HepG2 (cell line): ENCODE measurements around the gene OSER1. TPM values are rescaled to one million over a fixed set of nuclear protein-coding genes. Genes with fewer than 3 reads are reported as not detected.

ENCODE experiments used
- ATAD3A ChIP-seq: sonication (generic); formaldehyde crosslinking; IDR thresholded peaks from 2 replicates; pipeline ENCODE4 v1.4.0; 2020; ENCODE audit warnings: missing genetic modification reagents
- ELF3 ChIP-seq: IDR thresholded peaks from 2 replicates; pipeline ENCODE4 v1.6.1; 2016; ENCODE audit warnings: missing genetic modification reagents, missing compliant biosample characterization
- GMEB1 ChIP-seq: sonication (generic); formaldehyde crosslinking; IDR thresholded peaks from 2 replicates; pipeline ENCODE4 v1.5.1; 2020; ENCODE audit warnings: missing genetic modification reagents, mild to moderate bottlenecking, borderline replicate concordance
- HNF1B ChIP-seq: sonication (generic); formaldehyde crosslinking; IDR thresholded peaks from 2 replicates; pipeline ENCODE4 v1.5.1; 2020; ENCODE audit warnings: mild to moderate bottlenecking, moderate library complexity, missing genetic modification reagents
- MEIS1 ChIP-seq: sonication (generic); formaldehyde crosslinking; IDR thresholded peaks from 2 replicates; pipeline ENCODE4 v1.9.0; 2021; ENCODE audit warnings: mild to moderate bottlenecking, missing genetic modification reagents, moderate library complexity, borderline replicate concordance
- MEIS2 ChIP-seq: sonication (generic); formaldehyde crosslinking; IDR thresholded peaks from 2 replicates; pipeline ENCODE4 v1.9.0; 2021; ENCODE audit warnings: mild to moderate bottlenecking, missing genetic modification reagents
- MXD1 ChIP-seq: sonication (generic); formaldehyde crosslinking; IDR thresholded peaks from 2 replicates; pipeline ENCODE4 v1.4.0; 2020; ENCODE audit warnings: mild to moderate bottlenecking, missing genetic modification reagents
- MXD4 ChIP-seq: IDR thresholded peaks from 2 replicates; pipeline ENCODE4 v1.6.1; 2016; ENCODE audit warnings: mild to moderate bottlenecking, missing biosample characterization, missing genetic modification reagents
- NFYB ChIP-seq: sonication (generic); formaldehyde crosslinking; IDR thresholded peaks from 2 replicates; pipeline ENCODE4 v1.4.0; 2020; ENCODE audit warnings: missing genetic modification reagents
- RARA ChIP-seq: IDR thresholded peaks from 2 replicates; pipeline ENCODE4 v1.6.1; 2016; ENCODE audit warnings: missing genetic modification reagents, missing compliant biosample characterization
- SAP130 ChIP-seq: IDR thresholded peaks from 2 replicates; pipeline ENCODE4 v1.6.1; 2016; ENCODE audit warnings: low read depth
- TERF1 ChIP-seq: sonication (generic); formaldehyde crosslinking; IDR thresholded peaks from 2 replicates; pipeline ENCODE4 v1.8.0; 2022; ENCODE audit warnings: mild to moderate bottlenecking, missing genetic modification reagents, moderate library complexity
- ZNF607 ChIP-seq: sonication (generic); formaldehyde crosslinking; IDR thresholded peaks from 2 replicates; pipeline ENCODE4 v1.5.1; 2020; ENCODE audit warnings: missing genetic modification reagents, mild to moderate bottlenecking, borderline replicate concordance
- polyA plus RNA-seq, 8 experiments: library from polyadenylated mRNA; depleted of rRNA in 3 of 8; stranded (reverse) in 7 of 8; unstranded in 1 of 8; fragments of >200 nt; fragmentation: Illumina TruSeq in 4 of 8; extraction: Trizol in 4 of 8; gene quantifications; 2 replicates each; pipeline versions ENCODE4 v1.2.1 to v1.2.3, GENCODE V29; 2011 to 2016; ENCODE audit warnings: low read depth in 4 of 8, missing spikeins in 1 of 8, mixed read lengths in 1 of 8; ENCODE audit not compliant: insufficient read depth in 1 of 8
- total RNA-seq, 5 experiments: library from RNA; depleted of rRNA; stranded (reverse); fragments of >200 nt; fragmentation: Illumina TruSeq; extraction: Trizol; gene quantifications; 2 replicates each; pipeline ENCODE4 v1.2.3, GENCODE V29; 2016; ENCODE audit warnings: low read depth in 1 of 5

The OSER1 gene
- total and polyA plus RNA-seq, 2 of the 13 experiments (the other 11 are each of a cell fraction or from before 2014, with no cell fraction given) = 71.2 to 71.5 TPM

- peak; percentile 90 for TF ChIP-seq MEIS2
- 0 out of 2 replicates have a peak, but pooled peaks have one; percentile 9 for TF ChIP-seq MXD1 (CRISPR knock-in tag)
- peak; percentile 22; the same call in 1 of the 2 replicates for TF ChIP-seq RARA (CRISPR knock-in tag)
- peak; percentile 64; the same call in 1 of the 2 replicates for TF ChIP-seq MEIS1 (CRISPR knock-in tag)
- peak; percentile 41; the same call in 1 of the 2 replicates for TF ChIP-seq HNF1B (CRISPR knock-in tag)
- TF ChIP-seq SAP130 (CRISPR knock-in tag) = peak; percentile 74
- no peak for TF ChIP-seq NFYB
- no peak for TF ChIP-seq ATAD3A
- peak; percentile 40; the same call in 1 of the 2 replicates for TF ChIP-seq ELF3 (CRISPR knock-in tag)
- TF ChIP-seq MXD4 (CRISPR knock-in tag) = 0 out of 2 replicates have a peak, but pooled peaks have one; percentile 30
- TF ChIP-seq GMEB1 (CRISPR knock-in tag) = 0 out of 2 replicates have a peak, but pooled peaks have one; percentile 8
- TF ChIP-seq ZNF607 (CRISPR knock-in tag) = 0 out of 2 replicates have a peak, but pooled peaks have one; percentile 19
- no peak for TF ChIP-seq TERF1 (CRISPR knock-in tag)
Observed at GRCh38 chr20:44188752-44189151, 21.8 kb downstream of the OSER1 start (continued).
